Left lung (tissue), 10 donors: Measurements from ENCODE around the gene PRKCA. TPM values are rescaled to one million over a fixed set of nuclear protein-coding genes. Genes with fewer than 3 reads are reported as not detected.

Source experiments
- ATAC-seq: fragments of 200-7000 bp; cut with Tn5 transposase; one replicate; pipeline ENCODE4 v1.9.1; 2020; ENCODE audit warnings: moderate library complexity
- DNase-seq, 4 donors: peaks; one replicate each; pipeline ENCODE4 v3.0.0-alpha.2; 2013 to 2020
- H3K27ac ChIP-seq, 2 donors: fragments of 200-600 bp; sonication (generic) in 1 of 2; one replicate each; pipeline versions ENCODE4 v1.5.0 to v1.8.0; 2020 to 2021
- H3K27me3 ChIP-seq, 2 donors: fragments of 200-600 bp; sonication (generic) in 1 of 2; one replicate each; pipeline versions ENCODE4 v1.5.0 to v1.8.0; 2020 to 2021
- H3K36me3 ChIP-seq, 2 donors: fragments of 200-600 bp; sonication (generic) in 1 of 2; one replicate each; pipeline versions ENCODE4 v1.5.0 to v1.8.0; 2020 to 2021
- H3K4me1 ChIP-seq, 2 donors: fragments of 200-600 bp; one replicate each; pipeline ENCODE4 v1.8.0; 2021
- H3K4me3 ChIP-seq, 2 donors: fragments of 200-600 bp; sonication (generic) in 1 of 2; one replicate each; pipeline versions ENCODE4 v1.5.0 to v1.8.0; 2020 to 2021; ENCODE audit warnings: mild to moderate bottlenecking in 1 of 2
- H3K9me3 ChIP-seq, 2 donors: fragments of 200-600 bp; sonication (generic) in 1 of 2; one replicate each; pipeline versions ENCODE4 v1.5.0 to v1.8.0; 2020 to 2021
- intact Hi-C, 2 donors: fragments of 100-400 bp; cut with DNase I; formaldehyde crosslinking; loops; one replicate each; pipeline versions ENCODE4 v1.11.2 to v1.14.2; 2022
- polyA plus RNA-seq, 6 donors: library from polyadenylated mRNA; unstranded; fragments of 120-200 nt; gene quantifications; one replicate each; pipeline ENCODE4 v1.2.1, GENCODE V29; 2013; ENCODE audit not compliant: insufficient read length in 6 of 6
- total RNA-seq, 2 donors: library from RNA; stranded (reverse); fragmentation: NEBNext Ultra II Directional; extraction: Animal tissue kit (Norgen Biotek cat#: 25700); gene quantifications; one replicate each; pipeline ENCODE4 v1.2.1, GENCODE V29; 2021
- TF ChIP-seq, protein P1 (sequence below), 2 donors: fragments of 200-600 bp; sonication (generic) in 1 of 2; IDR thresholded peaks; one replicate each; pipeline versions ENCODE4 v1.5.0 to v1.8.0; 2021; ENCODE audit warnings: antibody characterized with exemption in 2 of 2
- donor health status: DM: no; HTN: yes; CAD: no.
- donor health status: DM: no; HTN: no; CAD: no.

Gene PRKCA
- total and polyA plus RNA-seq, 8 donors = 16.4 to 30.4 (median 17.5) TPM

GRCh38 chr17:66460558-66460957 is 158.1 kb downstream of the PRKCA start:
- Histone ChIP-seq H3K27me3 (no peaks in the 10 kb centered on the region), H3K4me3 (no peak overlapping the region), H3K27ac (peak overlapping the region; percentile 68 to 76), H3K36me3 (no peaks in the 10 kb centered on the region), H3K9me3 (peaks cover 0 to 9% of the 10 kb centered on the region in 2 donors), H3K4me1 (peaks cover 0 to 46% of the 10 kb centered on the region in 2 donors)
- TF ChIP-seq, protein P1, sequence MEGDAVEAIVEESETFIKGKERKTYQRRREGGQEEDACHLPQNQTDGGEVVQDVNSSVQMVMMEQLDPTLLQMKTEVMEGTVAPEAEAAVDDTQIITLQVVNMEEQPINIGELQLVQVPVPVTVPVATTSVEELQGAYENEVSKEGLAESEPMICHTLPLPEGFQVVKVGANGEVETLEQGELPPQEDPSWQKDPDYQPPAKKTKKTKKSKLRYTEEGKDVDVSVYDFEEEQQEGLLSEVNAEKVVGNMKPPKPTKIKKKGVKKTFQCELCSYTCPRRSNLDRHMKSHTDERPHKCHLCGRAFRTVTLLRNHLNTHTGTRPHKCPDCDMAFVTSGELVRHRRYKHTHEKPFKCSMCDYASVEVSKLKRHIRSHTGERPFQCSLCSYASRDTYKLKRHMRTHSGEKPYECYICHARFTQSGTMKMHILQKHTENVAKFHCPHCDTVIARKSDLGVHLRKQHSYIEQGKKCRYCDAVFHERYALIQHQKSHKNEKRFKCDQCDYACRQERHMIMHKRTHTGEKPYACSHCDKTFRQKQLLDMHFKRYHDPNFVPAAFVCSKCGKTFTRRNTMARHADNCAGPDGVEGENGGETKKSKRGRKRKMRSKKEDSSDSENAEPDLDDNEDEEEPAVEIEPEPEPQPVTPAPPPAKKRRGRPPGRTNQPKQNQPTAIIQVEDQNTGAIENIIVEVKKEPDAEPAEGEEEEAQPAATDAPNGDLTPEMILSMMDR (IDR thresholded peaks at IDR 0.05) = no peak
- intact Hi-C loops = no loop called here
- ATAC-seq = no peak
- DNase-seq = no peak

GRCh38 chr17:66461343-66461995 is 159.1 kb downstream of the PRKCA start:
- H3K36me3 ChIP-seq = no peaks in the 10 kb centered on the region

DNA sequence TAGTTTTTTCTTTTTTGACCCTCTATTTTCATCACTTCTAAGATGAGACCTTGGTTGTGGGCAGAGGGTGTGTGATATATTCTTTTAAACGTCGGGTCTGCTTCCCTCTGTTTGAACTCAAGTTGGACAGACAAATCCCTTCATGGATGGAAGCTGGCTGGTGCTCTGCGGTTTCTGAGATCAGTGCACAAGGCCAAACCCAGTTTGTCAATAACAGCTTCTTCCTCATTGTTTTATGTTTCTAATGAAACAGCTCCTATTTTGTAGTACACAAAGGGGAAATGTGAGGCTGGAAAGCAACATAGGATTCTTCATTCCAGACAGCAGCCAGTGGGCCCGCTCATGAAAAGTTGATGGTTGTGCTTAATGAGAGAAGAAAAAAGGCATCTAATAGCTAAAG is 159.6 kb downstream of the PRKCA start:
- H3K9me3 ChIP-seq = peaks cover 0 to 7% of the 10 kb centered on the region in 2 donors
- H3K4me1 ChIP-seq = peaks cover 1 to 60% of the 10 kb centered on the region in 2 donors
- H3K27me3 ChIP-seq = no peaks in the 10 kb centered on the region
- H3K27ac ChIP-seq = peak overlapping the region in 1 of 2 donors; percentile 53
- TF ChIP-seq, protein P1 (IDR thresholded peaks at IDR 0.05) = no peak
- DNase-seq = no peak
- ATAC-seq = no peak
- intact Hi-C loops = no loop called here
- H3K4me3 ChIP-seq = no peak overlapping the region
- H3K36me3 ChIP-seq = no peaks in the 10 kb centered on the region

More at GRCh38 chr17:66461343-66461995, 159.1 kb downstream of the PRKCA start:
- no peak for ATAC-seq
- no peak overlapping the region for H3K4me3 ChIP-seq
- TF ChIP-seq, protein P1 (IDR thresholded peaks at IDR 0.05) = no peak
- H3K27ac ChIP-seq = peak overlapping the region in 1 of 2 donors; percentile 53
- H3K27me3 ChIP-seq = no peaks in the 10 kb centered on the region
- intact Hi-C loops = no loop called here
- DNase-seq = no peak
- peaks cover 0 to 55% of the 10 kb centered on the region in 2 donors for H3K4me1 ChIP-seq
- H3K9me3 ChIP-seq = peaks cover 0 to 9% of the 10 kb centered on the region in 2 donors

GRCh38 chr17:66464921-66465320 is 162.5 kb downstream of the PRKCA start:
- Histone ChIP-seq H3K4me1 (peaks cover 22 to 80% of the 10 kb centered on the region in 2 donors), H3K27me3 (no peaks in the 10 kb centered on the region), H3K27ac (no peak overlapping the region), H3K9me3 (no peaks in the 10 kb centered on the region), H3K4me3 (no peak overlapping the region), H3K36me3 (no peaks in the 10 kb centered on the region)
- intact Hi-C loops = no loop called here
- TF ChIP-seq, protein P1 (IDR thresholded peaks at IDR 0.05) = no peak
- no peak for DNase-seq
- no peak for ATAC-seq

- H3K36me3 ChIP-seq = no peaks in the 10 kb centered on the region
- TF ChIP-seq, protein P1 (IDR thresholded peaks at IDR 0.05) = no peak
- DNase-seq (no peak), ATAC-seq (no peak)
- no peaks in the 10 kb centered on the region for H3K27me3 ChIP-seq
- H3K9me3 ChIP-seq = no peaks in the 10 kb centered on the region
- peaks cover 24 to 78% of the 10 kb centered on the region in 2 donors for H3K4me1 ChIP-seq
- intact Hi-C loops = no loop called here
- H3K27ac ChIP-seq = no peak overlapping the region
- H3K4me3 ChIP-seq = no peak overlapping the region
Observed at GRCh38 chr17:66465701-66466100, 163.3 kb downstream of the PRKCA start.
